ENCODE data around the gene RNF180.

RNF180 gene

DNA sequence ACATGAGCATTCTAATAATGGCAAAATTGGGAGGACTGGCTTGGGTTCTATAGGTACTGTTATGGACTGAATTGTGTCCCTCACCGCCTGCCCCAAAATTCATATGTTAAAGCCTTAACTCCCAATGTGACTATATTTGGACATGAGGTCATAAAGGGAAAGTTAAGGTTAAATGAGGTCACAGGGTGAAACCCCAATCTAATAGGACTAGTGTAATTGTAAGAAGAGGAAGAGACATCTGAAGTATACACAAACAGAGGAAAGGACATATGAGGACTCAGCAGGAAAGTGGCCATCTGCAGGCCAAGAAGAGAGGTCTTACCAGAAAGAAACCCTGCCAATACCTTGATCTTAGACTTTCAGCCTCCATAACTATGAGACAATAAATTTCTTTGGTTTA lies 23.1 kb downstream of the RNF180 start:
- DNase-seq (ENCODE audit: low spot score) = no peak
- in situ Hi-C loops (cut with MboI; ENCODE audit: low pct_unique_long_range_greater_than_20kb, low sequenced_read_pairs, unreplicated experiment) = no loop called here
- TF ChIP-seq, protein P1, sequence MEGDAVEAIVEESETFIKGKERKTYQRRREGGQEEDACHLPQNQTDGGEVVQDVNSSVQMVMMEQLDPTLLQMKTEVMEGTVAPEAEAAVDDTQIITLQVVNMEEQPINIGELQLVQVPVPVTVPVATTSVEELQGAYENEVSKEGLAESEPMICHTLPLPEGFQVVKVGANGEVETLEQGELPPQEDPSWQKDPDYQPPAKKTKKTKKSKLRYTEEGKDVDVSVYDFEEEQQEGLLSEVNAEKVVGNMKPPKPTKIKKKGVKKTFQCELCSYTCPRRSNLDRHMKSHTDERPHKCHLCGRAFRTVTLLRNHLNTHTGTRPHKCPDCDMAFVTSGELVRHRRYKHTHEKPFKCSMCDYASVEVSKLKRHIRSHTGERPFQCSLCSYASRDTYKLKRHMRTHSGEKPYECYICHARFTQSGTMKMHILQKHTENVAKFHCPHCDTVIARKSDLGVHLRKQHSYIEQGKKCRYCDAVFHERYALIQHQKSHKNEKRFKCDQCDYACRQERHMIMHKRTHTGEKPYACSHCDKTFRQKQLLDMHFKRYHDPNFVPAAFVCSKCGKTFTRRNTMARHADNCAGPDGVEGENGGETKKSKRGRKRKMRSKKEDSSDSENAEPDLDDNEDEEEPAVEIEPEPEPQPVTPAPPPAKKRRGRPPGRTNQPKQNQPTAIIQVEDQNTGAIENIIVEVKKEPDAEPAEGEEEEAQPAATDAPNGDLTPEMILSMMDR (IDR thresholded peaks at IDR 0.05; ENCODE audit: extremely low read depth, insufficient read depth, missing control alignments) = no peak

DNA sequence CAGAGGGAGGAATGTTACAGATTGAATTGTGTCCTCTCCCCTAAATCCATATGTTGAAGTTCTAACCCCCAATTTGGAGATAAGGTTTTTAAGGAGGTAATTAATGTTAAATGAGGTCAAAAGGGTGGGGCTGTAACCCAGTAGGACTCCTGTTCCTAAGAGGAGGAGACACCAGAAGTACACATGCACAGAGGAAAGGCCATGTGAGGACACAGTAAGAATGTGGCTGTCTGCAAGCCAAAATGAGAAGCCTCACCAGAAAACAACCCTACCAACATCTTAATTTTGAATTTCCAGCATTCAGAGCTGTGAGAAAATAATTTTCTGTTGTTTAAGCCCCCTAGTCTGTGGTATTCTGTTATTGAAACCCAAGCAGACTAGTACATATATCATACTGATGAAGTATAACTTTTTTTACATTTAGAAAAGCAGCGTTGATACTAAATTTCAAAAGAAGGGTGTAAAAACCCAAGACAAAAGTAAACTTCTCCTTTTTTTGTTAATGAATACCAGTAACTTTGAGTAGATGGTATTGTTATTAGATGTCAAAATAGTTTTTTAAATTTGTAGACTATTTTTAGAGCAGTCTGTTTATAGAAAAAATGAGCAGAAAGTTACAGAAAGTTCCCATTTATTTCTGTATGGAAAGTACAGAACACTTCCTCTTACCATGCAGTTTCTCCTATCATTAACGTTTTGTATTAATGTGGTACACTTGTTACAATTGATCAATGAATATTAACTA lies 25.1 kb downstream of the RNF180 start:
- in situ Hi-C loops (cut with MboI; ENCODE audit: low pct_unique_long_range_greater_than_20kb, low sequenced_read_pairs, unreplicated experiment) = no loop called here
- DNase-seq (ENCODE audit: low spot score) = no peak

DNA sequence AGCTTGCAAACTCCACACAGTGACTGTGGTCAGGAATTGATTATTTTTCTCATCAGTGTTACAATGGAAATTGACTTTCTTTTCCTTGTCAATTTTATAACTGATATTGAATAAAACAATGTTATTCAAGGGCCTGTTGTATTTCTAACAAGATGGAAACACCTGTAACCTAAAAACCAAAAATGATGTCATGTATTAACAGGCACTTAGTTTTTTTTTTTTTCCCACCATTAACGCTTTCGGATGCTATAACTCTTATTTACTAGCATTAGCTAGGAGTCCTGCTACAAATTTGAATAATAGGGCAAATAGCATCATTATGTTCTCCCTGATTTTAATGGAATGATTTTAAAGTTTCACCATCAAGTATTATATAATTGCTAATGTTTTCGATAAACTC lies 30.3 kb downstream of the RNF180 start:
- in situ Hi-C loops (cut with MboI; ENCODE audit: low pct_unique_long_range_greater_than_20kb, low sequenced_read_pairs, unreplicated experiment) = no loop called here
- TF ChIP-seq, protein P1 (IDR thresholded peaks at IDR 0.05; ENCODE audit: extremely low read depth, insufficient read depth, missing control alignments) = no peak
- no peak for DNase-seq (ENCODE audit: low spot score)

More for the DNA sequence above, 25.1 kb downstream of the RNF180 start:
- TF ChIP-seq, protein P1 (IDR thresholded peaks at IDR 0.05; ENCODE audit: extremely low read depth, insufficient read depth, missing control alignments) = no peak

GRCh38 chr5:64199425-64199824 lies 33.8 kb downstream of the RNF180 start:
- in situ Hi-C loops (cut with MboI; ENCODE audit: low pct_unique_long_range_greater_than_20kb, low sequenced_read_pairs, unreplicated experiment) = no loop called here
- TF ChIP-seq, protein P1 (IDR thresholded peaks at IDR 0.05; ENCODE audit: extremely low read depth, insufficient read depth, missing control alignments) = no peak

GRCh38 chr5:64201996-64202395 lies 36.4 kb downstream of the RNF180 start:
- TF ChIP-seq, protein P1 (IDR thresholded peaks at IDR 0.05; ENCODE audit: extremely low read depth, insufficient read depth, missing control alignments) = no peak
- DNase-seq (ENCODE audit: low spot score) = no peak
- in situ Hi-C loops (cut with MboI; ENCODE audit: low pct_unique_long_range_greater_than_20kb, low sequenced_read_pairs, unreplicated experiment) = no loop called here

More at GRCh38 chr5:64199425-64199824, 33.8 kb downstream of the RNF180 start:
- DNase-seq (ENCODE audit: low spot score) = no peak

GRCh38 chr5:64206653-64207052 lies 41.0 kb downstream of the RNF180 start:
- no peak for DNase-seq (ENCODE audit: low spot score)
- in situ Hi-C loops (cut with MboI; ENCODE audit: low pct_unique_long_range_greater_than_20kb, low sequenced_read_pairs, unreplicated experiment) = no loop called here
- TF ChIP-seq, protein P1 (IDR thresholded peaks at IDR 0.05; ENCODE audit: extremely low read depth, insufficient read depth, missing control alignments) = no peak

Data from GM13977 (cell line).